Spleen (tissue), 11 donors: ENCODE data around the gene DNAAF2. TPM values are rescaled to one million over a fixed set of nuclear protein-coding genes. Genes with fewer than 3 reads are reported as not detected.
A peak's percentile ranks its signal among the peaks of the same experiment; 100 is the strongest.

Source experiments
- DNase-seq: peaks from one replicate; pipeline ENCODE4 v3.0.0-alpha.2; 2020
- H3K27ac ChIP-seq, 8 donors: fragments of 200-600 bp; sonication (generic) in 7 of 8; 1 replicate in 4 of 8; 2 replicates in 4 of 8; pipeline versions ENCODE4 v1.5.0 to v1.8.0; 2016 to 2021; ENCODE audit warnings: inconsistent platforms in 4 of 8, mild to moderate bottlenecking in 4 of 8, moderate library complexity in 1 of 8
- H3K27me3 ChIP-seq, 7 donors: fragments of 200-600 bp; sonication (generic) in 6 of 7; replicated peaks in 1 of 7; 1 replicate in 4 of 7; 2 replicates in 3 of 7; pipeline versions ENCODE4 v1.5.0 to v1.8.0; 2016 to 2021; ENCODE audit warnings: inconsistent platforms in 3 of 7, mild to moderate bottlenecking in 1 of 7
- H3K36me3 ChIP-seq, 6 donors: fragments of 200-600 bp; sonication (generic) in 5 of 6; 1 replicate in 4 of 6; 2 replicates in 2 of 6; pipeline versions ENCODE4 v1.5.0 to v1.8.0; 2016 to 2021; ENCODE audit warnings: inconsistent platforms in 2 of 6
- H3K4me1 ChIP-seq, 6 donors: fragments of 200-600 bp; sonication (generic) in 5 of 6; 1 replicate in 3 of 6; 2 replicates in 3 of 6; pipeline versions ENCODE4 v1.5.0 to v1.8.0; 2016 to 2021; ENCODE audit warnings: inconsistent platforms in 3 of 6
- H3K4me3 ChIP-seq, 8 donors: fragments of 200-600 bp; sonication (generic) in 7 of 8; 1 replicate in 4 of 8; 2 replicates in 4 of 8; pipeline versions ENCODE4 v1.5.0 to v1.8.0; 2016 to 2021; ENCODE audit warnings: inconsistent platforms in 4 of 8, mild to moderate bottlenecking in 4 of 8, moderate library complexity in 2 of 8
- H3K9me3 ChIP-seq, 8 donors: fragments of 200-600 bp; sonication (generic) in 7 of 8; 1 replicate in 4 of 8; 2 replicates in 4 of 8; pipeline versions ENCODE4 v1.5.0 to v1.8.0; 2016 to 2021; ENCODE audit warnings: inconsistent platforms in 4 of 8
- POLR2A ChIP-seq, 3 donors: fragments of 450-650 bp; IDR thresholded peaks; one replicate each; pipeline ENCODE4 v1.5.1; 2017; ENCODE audit warnings: antibody characterized with exemption in 3 of 3, mild to moderate bottlenecking in 1 of 3
- POLR2AphosphoS5 ChIP-seq, 3 donors: sonication (generic); formaldehyde crosslinking; IDR thresholded peaks; one replicate each; pipeline ENCODE4 v1.5.1; 2017; ENCODE audit warnings: antibody characterized with exemption in 3 of 3
- WGBS, 5 donors: extraction: QIAGEN DNeasy Blood & Tissue Kit in 3 of 5; methylation state at CpG; one replicate each; pipeline versions ENCODE4 v1.1.5 to v1.1.7; 2013 to 2018; 5-methylcytosine and 5-hydroxymethylcytosine counted together
- intact Hi-C: fragments of 100-400 bp; cut with DNase I; formaldehyde crosslinking; loops from one replicate; pipeline ENCODE4 v1.15.0; 2023; ENCODE audit warnings: low total_unique reads
- polyA plus RNA-seq, 3 donors: library from polyadenylated mRNA; stranded (reverse); fragments of 200-250 nt; gene quantifications; one replicate each; pipeline ENCODE4 v1.2.1, GENCODE V29; 2013
- total RNA-seq, 7 donors: library from RNA; depleted of rRNA in 3 of 7; stranded (reverse); fragments of >200 nt in 3 of 7; fragmentation: NEBNext Ultra II Directional in 4 of 7; extraction: Animal tissue kit (Norgen Biotek cat#: 25700) in 4 of 7; gene quantifications; one replicate each; pipeline versions ENCODE4 v1.1.0 to v1.2.1, GENCODE V29; 2016 to 2021
- TF ChIP-seq, protein P1 (sequence below), 11 experiments: fragments of 200-600 bp in 7 of 11; fragments of 450-650 bp in 4 of 11; sonication (generic) in 4 of 11; IDR thresholded peaks in 8 of 11; conservative IDR thresholded peaks in 3 of 11; 1 replicate in 7 of 11; 2 replicates in 4 of 11; pipeline versions ENCODE4 v1.4.0 to v1.8.0; 2016 to 2021; ENCODE audit warnings: antibody characterized with exemption in 11 of 11, inconsistent platforms in 4 of 11, mild to moderate bottlenecking in 1 of 11
- donor health status: healthy with polysubstance abuse.
- donor health status: DM: no; HTN: no; CAD: no; lungs with moderate emphysema.
- donor health status: DM: no; HTN: no; CAD: no.
- donor health status: Bipolar disorder and iron deficiency.
- donor health status: healthy.
- donor health status: DM: no; HTN: no; CAD: no.
- donor health status: DM: yes; HTN: yes; CAD: no.

DNAAF2 gene
- total and polyA plus RNA-seq, 10 donors: 3.9 to 10.1 (median 6.5) TPM

DNA sequence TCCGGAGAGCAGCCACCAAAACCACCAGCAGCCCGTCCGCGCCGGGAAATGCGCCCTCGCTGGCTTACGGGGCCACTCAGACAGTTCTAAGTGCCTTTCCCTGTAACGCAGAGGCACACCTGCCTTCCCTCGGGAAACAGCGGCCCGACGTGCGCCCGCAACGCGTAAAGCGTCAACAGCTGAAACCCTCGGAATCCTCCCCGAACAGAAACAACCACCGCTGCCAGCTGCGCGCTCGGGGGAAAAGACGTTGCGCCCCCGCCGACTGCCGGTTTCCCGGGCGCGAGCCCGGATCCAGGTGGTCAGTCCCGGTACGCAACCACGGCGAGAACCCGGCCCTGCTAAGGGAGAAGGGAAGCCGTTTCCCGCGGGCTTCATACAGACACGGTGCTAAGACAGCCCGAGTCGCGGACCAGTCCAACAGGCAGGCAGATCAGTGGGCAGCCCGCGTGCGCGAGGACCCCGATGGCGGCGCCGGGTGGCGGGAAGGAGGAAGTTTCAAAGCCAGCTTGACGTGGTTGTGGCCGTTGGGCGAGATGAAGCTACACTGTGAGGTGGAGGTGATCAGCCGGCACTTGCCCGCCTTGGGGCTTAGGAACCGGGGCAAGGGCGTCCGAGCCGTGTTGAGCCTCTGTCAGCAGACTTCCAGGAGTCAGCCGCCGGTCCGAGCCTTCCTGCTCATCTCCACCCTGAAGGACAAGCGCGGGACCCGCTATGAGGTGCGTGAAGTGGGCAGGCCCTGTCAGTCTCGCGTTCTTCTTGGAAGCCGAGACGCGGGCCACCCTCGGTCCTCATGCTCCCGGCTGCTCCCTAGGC is 36.4 kb downstream of the DNAAF2 start, which contains the start of gene LRR1:
TSS of gene LRR1 (plus strand) at position 456 of the 816 bp plus-strand sequence. CDS start at position 537, 81 bp downstream.
- Histone ChIP-seq H3K4me1 (peaks cover 7 to 65% (median 32%) of the 10 kb centered on the region in 6 donors), H3K36me3 (peaks cover 0 to 16% (median 0%) of the 10 kb centered on the region in 6 donors), H3K9me3 (no peaks in the 10 kb centered on the region), H3K27ac (peak within 1 kb of the TSS; percentile 96 to 99 (median 98)), H3K4me3 (peak within 1 kb of the TSS; percentile 79 to 99 (median 86)), H3K27me3 (no peaks in the 10 kb centered on the region)
- peak; percentile 98 for DNase-seq
- TF ChIP-seq, protein P1, sequence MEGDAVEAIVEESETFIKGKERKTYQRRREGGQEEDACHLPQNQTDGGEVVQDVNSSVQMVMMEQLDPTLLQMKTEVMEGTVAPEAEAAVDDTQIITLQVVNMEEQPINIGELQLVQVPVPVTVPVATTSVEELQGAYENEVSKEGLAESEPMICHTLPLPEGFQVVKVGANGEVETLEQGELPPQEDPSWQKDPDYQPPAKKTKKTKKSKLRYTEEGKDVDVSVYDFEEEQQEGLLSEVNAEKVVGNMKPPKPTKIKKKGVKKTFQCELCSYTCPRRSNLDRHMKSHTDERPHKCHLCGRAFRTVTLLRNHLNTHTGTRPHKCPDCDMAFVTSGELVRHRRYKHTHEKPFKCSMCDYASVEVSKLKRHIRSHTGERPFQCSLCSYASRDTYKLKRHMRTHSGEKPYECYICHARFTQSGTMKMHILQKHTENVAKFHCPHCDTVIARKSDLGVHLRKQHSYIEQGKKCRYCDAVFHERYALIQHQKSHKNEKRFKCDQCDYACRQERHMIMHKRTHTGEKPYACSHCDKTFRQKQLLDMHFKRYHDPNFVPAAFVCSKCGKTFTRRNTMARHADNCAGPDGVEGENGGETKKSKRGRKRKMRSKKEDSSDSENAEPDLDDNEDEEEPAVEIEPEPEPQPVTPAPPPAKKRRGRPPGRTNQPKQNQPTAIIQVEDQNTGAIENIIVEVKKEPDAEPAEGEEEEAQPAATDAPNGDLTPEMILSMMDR (IDR thresholded peaks at IDR 0.05 in 8 of 11, conservative IDR thresholded peaks at IDR 0.05 in 3 of 11): peak in 3 of 11 experiments; percentile 17 to 19 (median 18)
- TF ChIP-seq POLR2A (IDR thresholded peaks at IDR 0.05) (peak in 1 of 3 donors; percentile 1), POLR2AphosphoS5 (IDR thresholded peaks at IDR 0.05) (peak; percentile 80 to 91 (median 86))
- 0% methylated on average over 21 to 77 of the region's 77 CpGs for WGBS, 5 donors
- intact Hi-C loops: no loop called here

DNA sequence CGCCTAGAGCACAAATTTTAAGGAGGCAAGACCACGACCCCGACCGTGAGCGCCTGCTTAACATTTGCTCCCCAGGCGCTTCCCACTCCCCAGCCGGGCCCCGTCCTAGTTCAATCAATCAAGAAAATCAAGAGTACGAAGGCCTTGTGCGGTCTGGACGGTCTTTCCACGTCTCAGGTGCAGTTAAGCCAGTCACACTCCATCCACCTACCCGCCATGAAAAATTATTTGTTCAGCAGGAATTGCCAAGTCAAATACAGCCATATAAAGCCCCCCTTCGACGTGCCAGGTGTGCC is 36.9 kb downstream of the DNAAF2 start:
- H3K4me1 ChIP-seq: peaks cover 7 to 71% (median 32%) of the 10 kb centered on the region in 6 donors
- peak overlapping the region; percentile 96 to 99 (median 98) for H3K27ac ChIP-seq
- TF ChIP-seq POLR2AphosphoS5 (IDR thresholded peaks at IDR 0.05) (no peak), POLR2A (IDR thresholded peaks at IDR 0.05) (no peak)
- TF ChIP-seq, protein P1 (IDR thresholded peaks at IDR 0.05 in 8 of 11, conservative IDR thresholded peaks at IDR 0.05 in 3 of 11): no peak
- H3K4me3 ChIP-seq: peak overlapping the region; percentile 79 to 99 (median 86)
- no peak for DNase-seq
- intact Hi-C loops: no loop called here
- H3K9me3 ChIP-seq: no peaks in the 10 kb centered on the region
- no peaks in the 10 kb centered on the region for H3K27me3 ChIP-seq
- 0 to 1% (median 0%) methylated on average over 14 to 15 of the region's 15 CpGs for WGBS, 5 donors
- peaks cover 0 to 10% (median 0%) of the 10 kb centered on the region in 6 donors for H3K36me3 ChIP-seq

DNA sequence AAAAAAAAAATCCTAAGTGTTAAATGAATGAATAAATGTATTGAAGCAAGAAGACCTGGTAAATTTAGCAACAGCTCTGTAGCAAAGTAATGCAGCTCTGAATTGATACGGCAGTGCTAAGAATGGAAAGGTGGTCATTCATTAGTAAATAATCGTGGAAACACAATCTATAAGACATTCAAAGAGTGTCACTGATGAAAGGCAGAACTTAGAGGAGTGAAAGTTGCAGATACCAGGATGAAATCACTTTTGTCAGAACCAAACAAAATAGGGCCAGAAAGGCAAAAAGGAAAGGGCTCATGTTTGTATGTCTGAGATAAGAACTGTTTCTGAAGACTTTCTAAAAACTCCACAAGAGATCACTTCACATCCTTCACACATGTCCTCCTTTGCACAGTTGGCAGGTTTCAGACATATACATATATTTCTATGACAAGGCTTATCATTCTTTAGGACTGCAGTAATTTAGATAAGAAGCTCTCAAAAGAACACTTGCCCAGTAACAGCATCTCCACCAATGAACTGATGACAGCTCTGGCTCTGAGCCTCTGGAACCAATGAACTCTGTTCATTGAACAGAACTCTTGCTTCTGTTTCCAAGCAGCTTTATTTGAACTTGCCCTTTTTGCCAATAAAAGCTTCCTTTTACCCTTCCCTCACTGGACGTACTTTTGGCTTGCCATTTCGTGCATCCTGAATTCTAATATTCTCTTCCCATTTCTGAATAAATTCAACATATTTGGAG is 40.5 kb downstream of the DNAAF2 start:
- H3K27me3 ChIP-seq: no peaks in the 10 kb centered on the region
- H3K9me3 ChIP-seq: no peaks in the 10 kb centered on the region
- peaks cover 7 to 57% (median 24%) of the 10 kb centered on the region in 6 donors for H3K4me1 ChIP-seq
- H3K27ac ChIP-seq: peak overlapping the region in 7 of 8 donors; percentile 2 to 65 (median 30)
- 22 to 36% (median 29%) methylated on average over 4 of the region's 4 CpGs for WGBS, 5 donors
- H3K36me3 ChIP-seq: no peaks in the 10 kb centered on the region
- DNase-seq: no peak
- intact Hi-C loops: no loop called here
- H3K4me3 ChIP-seq: no peak overlapping the region
- TF ChIP-seq POLR2AphosphoS5 (IDR thresholded peaks at IDR 0.05): no peak
- no peak for TF ChIP-seq POLR2A (IDR thresholded peaks at IDR 0.05)
- TF ChIP-seq, protein P1 (IDR thresholded peaks at IDR 0.05 in 8 of 11, conservative IDR thresholded peaks at IDR 0.05 in 3 of 11): no peak

DNA sequence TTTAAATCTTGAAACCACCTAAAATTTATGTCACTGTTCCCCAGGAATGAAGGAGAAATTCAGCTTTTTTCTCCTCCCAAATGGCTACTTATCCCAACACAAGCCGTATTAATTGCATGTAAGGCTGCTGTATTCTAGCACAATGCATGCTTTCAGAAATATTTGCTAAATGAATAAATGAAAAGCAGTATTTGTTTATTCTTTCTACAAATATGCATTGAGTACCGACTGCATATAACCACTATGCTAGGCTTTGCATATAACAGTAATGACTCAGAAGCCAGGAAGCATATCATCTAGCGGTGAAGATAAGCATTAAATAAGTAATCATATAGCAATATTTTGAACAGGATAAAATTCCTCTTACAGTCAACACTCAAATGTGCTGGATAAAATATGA is 42.0 kb downstream of the DNAAF2 start:
- 81 to 94% (median 87%) methylated on average over 3 of the region's 3 CpGs for WGBS, 5 donors
- no peak for DNase-seq
- no peaks in the 10 kb centered on the region for H3K27me3 ChIP-seq
- intact Hi-C loops: no loop called here
- H3K9me3 ChIP-seq: no peaks in the 10 kb centered on the region
- TF ChIP-seq POLR2AphosphoS5 (IDR thresholded peaks at IDR 0.05): no peak
- TF ChIP-seq POLR2A (IDR thresholded peaks at IDR 0.05): no peak
- TF ChIP-seq, protein P1 (IDR thresholded peaks at IDR 0.05 in 8 of 11, conservative IDR thresholded peaks at IDR 0.05 in 3 of 11): no peak
- H3K4me1 ChIP-seq: peaks cover 7 to 52% (median 24%) of the 10 kb centered on the region in 6 donors
- no peak overlapping the region for H3K4me3 ChIP-seq
- H3K27ac ChIP-seq: no peak overlapping the region
- no peaks in the 10 kb centered on the region for H3K36me3 ChIP-seq
